ENCODE measurements around the gene POLR2I. TPM values are rescaled to one million over a fixed set of nuclear protein-coding genes. Genes with fewer than 3 reads are reported as not detected.

The POLR2I gene
- total RNA-seq, 2 donors from 2014 or later = 41.6 to 94.0 TPM

DNA sequence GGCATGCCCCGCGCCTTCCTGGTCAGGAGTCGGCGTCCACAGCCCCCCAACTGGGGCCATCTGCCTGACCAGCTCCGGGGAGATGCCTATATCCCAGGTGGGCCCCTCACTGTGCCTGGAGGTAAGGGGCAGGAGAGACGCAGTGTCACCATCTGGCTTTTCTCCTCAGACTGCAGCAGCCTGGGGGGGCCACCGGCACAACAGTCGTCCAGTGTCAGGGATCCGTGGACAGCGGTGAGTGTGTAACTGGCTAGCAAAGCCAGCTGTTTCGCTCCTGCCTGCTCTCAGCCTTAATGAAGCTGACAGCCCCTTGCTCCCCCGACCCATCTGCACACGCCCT lies 3.5 kb downstream of the POLR2I start:
- Histone ChIP-seq H3K9me3 (no peaks in the 10 kb centered on the region), H3K36me3 (no peaks in the 10 kb centered on the region), H3K4me3 (no peak overlapping the region), H3K9ac (ENCODE audit: low read depth in 2 of 2, low read length in 2 of 2) (peak overlapping the region in 1 of 2 donors; percentile 20), H3K4me1 (peaks cover 12% of the 10 kb centered on the region), H3K27ac (no peak overlapping the region), H3K27me3 (no peaks in the 10 kb centered on the region)
- TF ChIP-seq, protein P1, sequence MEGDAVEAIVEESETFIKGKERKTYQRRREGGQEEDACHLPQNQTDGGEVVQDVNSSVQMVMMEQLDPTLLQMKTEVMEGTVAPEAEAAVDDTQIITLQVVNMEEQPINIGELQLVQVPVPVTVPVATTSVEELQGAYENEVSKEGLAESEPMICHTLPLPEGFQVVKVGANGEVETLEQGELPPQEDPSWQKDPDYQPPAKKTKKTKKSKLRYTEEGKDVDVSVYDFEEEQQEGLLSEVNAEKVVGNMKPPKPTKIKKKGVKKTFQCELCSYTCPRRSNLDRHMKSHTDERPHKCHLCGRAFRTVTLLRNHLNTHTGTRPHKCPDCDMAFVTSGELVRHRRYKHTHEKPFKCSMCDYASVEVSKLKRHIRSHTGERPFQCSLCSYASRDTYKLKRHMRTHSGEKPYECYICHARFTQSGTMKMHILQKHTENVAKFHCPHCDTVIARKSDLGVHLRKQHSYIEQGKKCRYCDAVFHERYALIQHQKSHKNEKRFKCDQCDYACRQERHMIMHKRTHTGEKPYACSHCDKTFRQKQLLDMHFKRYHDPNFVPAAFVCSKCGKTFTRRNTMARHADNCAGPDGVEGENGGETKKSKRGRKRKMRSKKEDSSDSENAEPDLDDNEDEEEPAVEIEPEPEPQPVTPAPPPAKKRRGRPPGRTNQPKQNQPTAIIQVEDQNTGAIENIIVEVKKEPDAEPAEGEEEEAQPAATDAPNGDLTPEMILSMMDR (IDR thresholded peaks at IDR 0.05) = no peak
- intact Hi-C loops (cut with DNase I) = loop anchor here (10.0 kb wide), 2 partner anchors 56 to 96 kb away; partner anchors contain the start of genes ALKBH6, THAP8 and WDR62
- DNase-seq = no peak

DNA sequence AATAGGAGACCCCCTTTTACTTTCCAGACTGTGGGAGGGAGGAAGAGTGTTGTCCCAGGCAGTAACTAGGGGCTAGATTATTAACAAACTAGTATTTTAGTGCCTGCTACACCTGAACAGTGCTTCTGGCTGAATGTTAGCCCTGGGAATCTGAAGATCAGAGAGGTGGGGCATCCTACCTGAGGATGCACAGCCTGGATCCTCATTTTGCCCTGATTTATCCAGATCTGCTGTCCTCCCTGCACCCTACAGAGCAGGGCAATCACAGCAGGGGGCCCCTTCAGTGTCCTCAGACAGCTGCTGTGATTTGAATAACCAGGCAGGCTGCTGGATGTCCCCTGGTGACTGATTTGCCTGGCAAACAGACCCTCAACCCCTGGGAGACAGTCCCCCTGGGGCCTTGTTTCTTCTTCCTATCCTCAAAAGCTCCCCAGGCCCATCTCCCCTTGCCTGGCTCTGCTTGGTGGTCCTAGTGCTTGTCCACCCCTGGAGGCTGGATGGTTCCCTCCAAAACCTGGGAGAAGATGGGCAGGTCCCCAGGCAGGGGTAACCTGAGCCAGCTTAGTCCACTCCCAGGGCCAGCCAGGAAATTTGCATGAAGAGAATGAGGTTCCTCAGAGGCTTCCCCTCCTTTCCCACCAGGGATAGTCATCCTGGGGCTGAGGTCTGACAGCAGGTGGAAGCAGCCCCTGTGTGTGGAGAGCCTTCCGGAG lies 4.0 kb downstream of the POLR2I start, which contains the start of gene OVOL3:
OVOL3 (plus strand) TSS at position 657 of the 713 bp plus-strand sequence. CDS start 60 bp downstream, outside the sequence.
- Histone ChIP-seq H3K9me3 (no peaks in the 10 kb centered on the region), H3K4me3 (no peak within 1 kb of the TSS), H3K27me3 (no peaks in the 10 kb centered on the region), H3K36me3 (no peaks in the 10 kb centered on the region), H3K27ac (no peak within 1 kb of the TSS), H3K4me1 (peaks cover 8% of the 10 kb centered on the region), H3K9ac (ENCODE audit: low read depth in 2 of 2, low read length in 2 of 2) (peak within 1 kb of the TSS in 1 of 2 donors; percentile 20)
- DNase-seq = no peak
- intact Hi-C loops (cut with DNase I) = loop anchor here (10.0 kb wide), 2 partner anchors 56 to 96 kb away; partner anchors contain the start of genes ALKBH6, THAP8 and WDR62
- TF ChIP-seq, protein P1 (IDR thresholded peaks at IDR 0.05) = no peak

DNA sequence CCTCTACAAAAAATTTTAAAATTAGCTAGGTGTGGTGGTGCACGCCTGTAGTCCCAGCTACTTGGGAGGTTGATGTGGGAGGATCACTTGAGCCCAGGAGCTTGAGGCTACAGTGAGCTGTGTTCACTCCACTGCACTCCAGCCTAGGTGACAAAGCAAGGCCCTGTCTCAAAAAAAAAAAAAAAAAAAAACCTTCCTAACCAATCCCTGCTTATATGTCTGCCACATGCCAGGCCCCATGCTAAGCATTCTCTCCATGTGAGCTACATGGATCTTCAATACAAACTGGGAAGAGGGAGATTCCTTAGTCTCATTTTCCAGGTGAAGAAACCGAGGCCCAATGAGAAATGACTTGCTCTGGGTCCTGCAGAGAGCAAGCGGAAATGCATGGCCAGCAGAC lies 6.0 kb downstream of the POLR2I start:
- no peaks in the 10 kb centered on the region for H3K27me3 ChIP-seq
- H3K4me1 ChIP-seq = peaks cover 3% of the 10 kb centered on the region
- no peaks in the 10 kb centered on the region for H3K9me3 ChIP-seq
- H3K4me3 ChIP-seq = no peak overlapping the region
- H3K27ac ChIP-seq = no peak overlapping the region
- DNase-seq = no peak
- intact Hi-C loops (cut with DNase I) = no loop called here
- no peak overlapping the region for H3K9ac ChIP-seq (ENCODE audit: low read depth in 2 of 2, low read length in 2 of 2)
- TF ChIP-seq, protein P1 (IDR thresholded peaks at IDR 0.05) = no peak
- no peaks in the 10 kb centered on the region for H3K36me3 ChIP-seq

DNA sequence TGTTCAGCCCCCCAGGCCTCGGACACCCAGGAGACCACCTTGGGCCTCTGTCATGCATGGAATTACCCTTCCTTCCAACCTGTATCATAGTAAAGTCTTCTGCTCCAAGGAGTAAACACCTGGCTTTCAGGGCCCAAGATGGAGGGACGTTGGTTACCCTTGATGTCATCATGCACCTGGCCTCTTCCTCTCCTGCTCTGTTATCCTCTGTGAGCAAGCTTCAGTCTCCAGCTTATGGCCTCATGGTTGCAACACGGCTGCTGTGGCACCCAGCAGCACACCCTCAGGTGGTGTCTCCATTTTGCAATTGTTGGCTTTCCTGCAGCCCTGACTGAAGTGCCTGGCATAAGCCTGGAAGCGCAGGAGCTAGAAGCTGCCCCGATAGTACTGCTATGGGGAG lies 7.7 kb downstream of the POLR2I start:
- H3K4me1 ChIP-seq = no peaks in the 10 kb centered on the region
- H3K9me3 ChIP-seq = no peaks in the 10 kb centered on the region
- H3K9ac ChIP-seq (ENCODE audit: low read depth in 2 of 2, low read length in 2 of 2) = no peak overlapping the region
- H3K27me3 ChIP-seq = no peaks in the 10 kb centered on the region
- DNase-seq = no peak
- no peak overlapping the region for H3K4me3 ChIP-seq
- H3K27ac ChIP-seq = no peak overlapping the region
- TF ChIP-seq, protein P1 (IDR thresholded peaks at IDR 0.05) = no peak
- no peaks in the 10 kb centered on the region for H3K36me3 ChIP-seq
- intact Hi-C loops (cut with DNase I) = no loop called here

DNA sequence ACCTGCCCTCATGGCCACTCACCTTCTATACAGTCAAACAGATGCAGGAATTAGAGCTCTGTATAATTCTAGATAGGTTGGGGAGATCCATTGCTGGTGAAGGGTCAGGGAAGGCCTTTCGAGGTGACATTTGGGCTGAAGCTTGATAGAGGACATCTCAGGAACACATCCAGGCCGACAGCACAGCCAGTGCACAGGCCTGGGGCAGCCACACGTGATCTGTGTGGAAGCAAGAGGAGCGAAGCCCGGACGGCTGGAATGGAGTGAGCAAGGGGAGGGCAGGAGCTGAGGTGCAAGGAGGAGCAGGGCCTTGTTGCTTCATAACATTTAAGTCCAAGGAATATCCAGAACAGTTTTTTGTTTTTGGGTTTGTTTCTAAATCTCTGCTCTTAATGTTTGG lies 8.2 kb downstream of the POLR2I start:
- Histone ChIP-seq H3K36me3 (no peaks in the 10 kb centered on the region), H3K9me3 (no peaks in the 10 kb centered on the region), H3K27ac (no peak overlapping the region), H3K4me1 (no peaks in the 10 kb centered on the region), H3K4me3 (no peak overlapping the region), H3K9ac (ENCODE audit: low read depth in 2 of 2, low read length in 2 of 2) (no peak overlapping the region), H3K27me3 (no peaks in the 10 kb centered on the region)
- TF ChIP-seq, protein P1 (IDR thresholded peaks at IDR 0.05) = no peak
- no peak for DNase-seq
- intact Hi-C loops (cut with DNase I) = no loop called here

Measured in colonic mucosa (tissue), 4 donors.